CD4-positive, alpha-beta T cell treated with Interleukin-4 for 4 hours (primary cell): ENCODE results near the gene NR1I3.
A peak's percentile ranks its signal among the peaks of the same experiment; 100 is the strongest.

ENCODE experiments used
- DNase-seq: peaks from one replicate; pipeline ENCODE4 v3.0.0-alpha.2; 2020

NR1I3 gene

DNA sequence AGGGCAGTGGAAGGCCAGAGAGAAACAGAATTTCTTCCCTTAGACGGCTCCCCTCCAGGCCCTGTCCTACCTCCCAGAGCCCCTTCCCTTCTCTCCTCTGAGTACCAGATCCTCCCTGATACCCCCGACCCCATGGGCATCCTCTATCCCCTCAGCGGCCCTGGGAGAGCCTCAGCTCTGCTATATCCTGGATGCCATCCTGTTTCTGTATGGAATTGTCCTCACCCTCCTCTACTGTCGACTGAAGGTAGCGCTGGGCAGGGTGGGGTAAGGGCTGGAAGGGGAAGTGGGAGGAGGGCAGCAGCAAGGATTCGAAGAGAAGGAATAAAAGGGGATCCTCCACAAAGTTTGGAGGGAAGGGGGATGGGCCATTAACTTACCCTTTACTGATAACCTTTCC is 20.2 kb downstream of the NR1I3 start:
- no peak for DNase-seq

DNA sequence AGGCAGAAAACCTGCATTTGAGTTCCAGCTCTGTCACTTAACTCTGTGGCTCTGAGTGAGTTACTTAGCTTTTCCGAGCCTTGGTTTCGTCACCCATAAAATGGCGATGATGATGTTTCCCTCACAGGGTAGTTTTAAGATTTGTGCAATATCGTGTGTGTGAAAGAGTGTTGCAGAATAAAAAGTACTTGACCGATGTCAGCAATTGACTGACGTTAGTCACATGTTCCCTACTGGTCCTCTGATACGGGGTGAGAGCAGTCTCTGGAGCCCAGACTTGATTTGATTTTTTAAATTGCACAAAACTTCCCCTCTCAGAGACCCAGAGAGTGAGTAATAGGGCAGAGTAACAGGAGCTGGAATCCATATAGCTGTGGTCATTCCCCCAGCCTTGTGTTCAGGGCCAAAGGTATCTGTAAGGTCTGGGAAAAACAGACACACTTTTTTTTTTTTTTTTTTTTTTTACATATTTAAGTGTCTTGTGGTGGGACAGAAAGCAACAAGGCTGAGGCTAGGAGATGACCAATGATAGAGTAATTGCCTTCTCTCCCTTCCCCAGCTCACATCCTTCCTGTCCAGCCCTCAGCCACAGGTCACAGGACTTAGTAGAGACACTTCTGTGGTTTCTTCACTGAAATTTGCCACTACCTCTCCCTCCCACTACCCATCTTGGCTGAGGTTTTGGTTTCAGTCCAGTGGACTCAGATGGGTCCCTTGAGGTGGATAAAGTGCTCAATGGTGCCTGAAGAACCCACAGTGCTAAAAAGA is 20.9 kb downstream of the NR1I3 start:
- no peak for DNase-seq

DNA sequence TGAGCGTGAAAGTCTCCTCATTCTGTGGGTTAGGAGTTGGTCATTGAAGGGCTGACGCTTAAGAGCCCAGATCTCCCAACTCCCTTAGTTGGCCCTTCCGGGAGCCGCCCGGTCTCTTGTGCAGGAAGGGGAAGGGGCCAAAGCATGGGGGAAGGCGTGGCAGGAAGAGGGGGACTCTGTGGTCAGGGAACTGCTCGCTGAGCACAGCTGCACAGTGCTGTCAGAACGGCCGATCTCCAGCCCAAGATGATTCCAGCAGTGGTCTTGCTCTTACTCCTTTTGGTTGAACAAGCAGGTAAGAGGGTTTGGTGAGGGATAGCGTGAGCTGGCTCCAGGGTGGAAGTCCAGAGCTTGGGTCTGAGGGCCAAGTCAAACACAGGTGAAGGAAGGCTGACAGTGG is 22.9 kb downstream of the NR1I3 start, which contains the start of gene FCER1G:
Gene FCER1G, plus strand, starts transcription at position 220 of the 400 bp plus-strand sequence. Its CDS starts 27 bp downstream, at position 247.
- DNase-seq = no peak

DNA sequence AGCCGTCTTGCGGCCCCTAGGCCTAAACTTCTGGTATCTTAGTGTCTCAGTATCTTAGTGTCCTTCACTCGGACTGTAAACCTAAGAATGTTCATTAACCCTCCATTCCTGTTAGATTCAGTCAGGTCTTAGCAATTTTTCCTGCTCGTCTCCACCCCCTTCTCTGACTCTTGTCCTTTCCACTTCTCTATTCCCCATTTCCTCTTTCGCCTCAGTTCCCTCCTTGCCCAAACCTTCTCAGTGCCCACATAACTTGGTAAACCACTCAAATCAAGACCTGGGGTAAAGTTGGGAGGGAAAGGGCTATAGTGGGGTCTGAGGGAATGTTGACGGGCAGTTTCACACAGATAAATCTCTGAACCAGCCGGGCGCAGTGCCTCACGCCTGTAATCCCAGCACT is 23.6 kb downstream of the NR1I3 start:
- DNase-seq = no peak

DNA sequence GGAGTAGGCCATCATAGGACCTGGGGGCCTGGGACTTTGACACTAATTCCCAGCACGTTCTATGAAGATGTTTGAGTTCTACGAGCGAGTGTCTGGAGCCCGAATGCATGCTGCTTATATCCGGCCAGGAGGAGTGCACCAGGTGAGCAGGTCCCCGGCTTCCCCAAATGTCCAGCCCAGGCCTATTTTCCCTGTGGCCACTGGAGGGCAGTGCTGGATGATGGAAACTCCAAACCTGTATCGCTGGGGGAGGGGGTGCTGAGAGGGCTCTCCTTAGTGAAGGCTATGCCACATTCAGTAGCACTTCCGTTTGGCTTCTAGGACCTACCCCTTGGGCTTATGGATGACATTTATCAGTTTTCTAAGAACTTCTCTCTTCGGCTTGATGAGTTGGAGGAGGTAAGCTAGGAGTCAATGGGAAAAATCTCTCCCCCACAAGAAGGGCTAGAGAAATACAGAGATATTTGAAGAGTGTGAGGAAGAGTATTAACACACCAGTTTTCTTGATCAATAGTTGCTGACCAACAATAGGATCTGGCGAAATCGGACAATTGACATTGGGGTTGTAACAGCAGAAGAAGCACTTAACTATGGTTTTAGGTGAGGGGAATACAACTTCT is 28.1 kb downstream of the NR1I3 start:
- DNase-seq = peak; percentile 65

DNA sequence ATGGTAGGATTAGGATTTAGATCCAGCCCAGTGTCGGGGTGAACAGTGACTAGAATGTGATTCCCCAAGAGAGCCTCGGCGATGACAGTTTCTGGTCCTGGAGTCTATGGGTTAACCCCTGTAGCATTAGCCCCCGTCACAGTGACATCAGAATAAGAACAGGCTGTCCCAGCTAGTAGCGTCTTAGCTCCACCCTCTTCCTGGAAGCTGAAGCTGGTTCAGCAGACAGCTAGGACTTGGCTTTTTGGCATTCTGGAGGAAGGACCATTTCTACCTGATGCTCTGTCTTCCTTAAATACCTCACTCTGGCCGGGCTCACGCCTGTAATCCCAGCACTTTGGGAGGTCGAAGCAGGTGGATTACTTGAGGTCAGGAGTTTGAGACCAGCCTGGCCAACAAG is 30.8 kb downstream of the NR1I3 start:
- no peak for DNase-seq

DNA sequence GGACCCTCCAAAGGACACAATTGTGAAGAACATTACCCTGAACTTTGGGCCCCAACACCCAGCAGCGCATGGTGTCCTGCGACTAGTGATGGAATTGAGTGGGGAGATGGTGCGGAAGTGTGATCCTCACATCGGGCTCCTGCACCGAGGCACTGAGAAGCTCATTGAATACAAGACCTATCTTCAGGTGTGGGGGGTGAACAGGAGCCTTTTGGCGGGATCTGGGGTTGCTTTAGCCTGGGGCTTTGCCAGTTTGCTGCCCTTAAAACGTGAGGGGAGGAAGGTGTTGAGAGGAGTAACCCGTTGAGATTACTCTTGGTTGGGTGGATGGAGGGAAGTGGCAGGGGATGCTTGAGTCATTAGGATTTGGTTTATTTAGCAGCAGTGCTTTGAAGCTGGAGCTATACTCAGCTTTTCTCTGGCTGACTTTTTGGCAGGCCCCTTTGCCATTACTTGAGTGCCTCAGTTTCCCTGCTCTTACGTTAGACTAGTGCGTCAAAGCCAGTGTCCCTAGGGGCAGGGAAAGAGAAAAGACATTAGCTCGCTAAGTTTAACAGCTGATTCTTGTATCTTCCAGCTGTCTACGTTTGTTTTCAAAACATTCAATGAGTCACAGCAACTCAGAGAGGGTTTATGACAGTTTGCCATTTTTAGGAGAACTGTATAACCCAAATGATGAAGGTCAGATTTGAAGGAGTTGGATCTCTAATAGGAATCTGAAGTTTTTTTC is 31.4 kb downstream of the NR1I3 start:
- no peak for DNase-seq

DNA sequence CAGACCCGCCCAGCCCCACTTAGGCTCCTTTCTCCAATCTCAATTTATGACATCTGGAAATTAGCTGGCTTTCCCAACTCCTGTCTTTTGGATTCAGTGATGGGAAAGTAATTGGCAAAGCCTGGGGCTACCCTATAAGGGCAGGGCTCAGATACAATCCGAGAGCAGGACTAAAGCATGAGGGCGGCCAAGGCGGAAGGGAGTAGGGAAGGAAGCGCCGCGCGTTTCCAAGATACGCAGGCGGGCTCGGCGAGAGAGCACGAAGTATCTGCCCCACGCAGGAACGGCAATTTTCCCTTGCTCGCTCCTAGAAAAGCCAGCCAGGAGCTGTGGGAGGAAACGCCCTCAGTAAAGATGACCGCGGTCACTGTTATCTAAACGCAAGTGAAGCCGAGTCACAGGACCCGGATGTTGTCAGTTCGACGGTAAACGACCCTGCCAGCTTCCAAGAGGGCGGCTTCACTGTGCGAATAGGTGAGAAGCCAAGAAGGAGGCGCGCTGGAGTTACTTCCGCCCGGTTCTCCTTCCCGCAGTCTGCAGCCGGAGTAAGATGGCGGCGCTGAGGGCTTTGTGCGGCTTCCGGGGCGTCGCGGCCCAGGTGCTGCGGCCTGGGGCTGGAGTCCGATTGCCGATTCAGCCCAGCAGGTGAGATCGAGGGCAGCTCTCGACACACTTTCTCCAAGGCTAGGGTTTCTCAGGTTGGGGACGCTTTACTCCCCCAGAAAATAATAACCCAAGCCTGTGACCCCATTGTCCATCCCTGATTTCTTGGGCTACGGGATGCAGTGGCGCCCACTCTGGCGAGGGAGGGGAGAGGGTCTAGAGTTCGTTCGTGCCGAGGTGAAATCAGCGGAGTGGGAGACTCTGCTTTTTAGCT is 35.9 kb downstream of the NR1I3 start, which contains the start of gene NDUFS2:
Gene NDUFS2, plus strand, starts transcription at position 532 of the 877 bp plus-strand sequence. Its CDS starts 19 bp downstream, at position 551.
- DNase-seq = peak; percentile 98

DNA sequence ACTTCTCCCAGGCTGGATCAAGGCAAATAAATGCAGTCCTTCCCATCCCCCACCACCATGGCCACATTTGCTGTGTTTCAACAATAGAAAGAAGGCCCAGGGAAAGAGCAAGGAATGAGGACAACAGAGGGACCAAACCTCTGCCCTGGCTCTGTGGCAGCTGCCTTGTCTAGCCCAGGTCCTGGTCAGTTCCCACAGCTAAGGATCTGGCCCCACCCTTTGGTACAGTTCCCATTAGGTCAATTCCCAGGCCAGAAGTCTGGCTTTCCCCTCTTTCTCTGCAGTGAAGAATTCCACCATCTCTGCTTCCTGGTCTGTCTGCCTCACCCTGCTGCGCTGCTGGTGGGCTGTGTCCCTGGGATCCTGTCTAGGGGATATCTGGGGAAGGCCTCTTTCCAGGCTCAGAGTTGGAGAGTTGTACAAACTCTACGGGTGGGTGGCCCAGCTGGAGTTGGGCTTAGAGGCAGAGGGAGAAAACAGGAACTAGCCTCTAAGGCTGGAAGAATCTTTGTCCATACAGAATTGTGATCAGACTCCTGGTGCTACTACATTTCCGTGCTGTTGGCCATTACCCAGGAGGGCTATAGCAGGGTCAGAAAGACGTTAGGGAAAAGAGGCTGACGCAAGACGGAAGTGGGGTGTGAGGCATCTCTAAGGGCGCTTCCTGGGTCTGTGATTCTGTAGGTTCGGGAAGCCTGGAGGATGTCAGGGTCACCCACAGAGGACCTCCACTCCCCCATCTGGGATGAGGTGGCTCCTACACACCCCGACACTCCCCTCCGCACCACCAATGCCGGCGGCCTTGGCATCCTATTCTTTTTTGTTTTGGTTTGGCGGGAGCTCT is 36.8 kb downstream of the NR1I3 start:
- DNase-seq = no peak

DNA sequence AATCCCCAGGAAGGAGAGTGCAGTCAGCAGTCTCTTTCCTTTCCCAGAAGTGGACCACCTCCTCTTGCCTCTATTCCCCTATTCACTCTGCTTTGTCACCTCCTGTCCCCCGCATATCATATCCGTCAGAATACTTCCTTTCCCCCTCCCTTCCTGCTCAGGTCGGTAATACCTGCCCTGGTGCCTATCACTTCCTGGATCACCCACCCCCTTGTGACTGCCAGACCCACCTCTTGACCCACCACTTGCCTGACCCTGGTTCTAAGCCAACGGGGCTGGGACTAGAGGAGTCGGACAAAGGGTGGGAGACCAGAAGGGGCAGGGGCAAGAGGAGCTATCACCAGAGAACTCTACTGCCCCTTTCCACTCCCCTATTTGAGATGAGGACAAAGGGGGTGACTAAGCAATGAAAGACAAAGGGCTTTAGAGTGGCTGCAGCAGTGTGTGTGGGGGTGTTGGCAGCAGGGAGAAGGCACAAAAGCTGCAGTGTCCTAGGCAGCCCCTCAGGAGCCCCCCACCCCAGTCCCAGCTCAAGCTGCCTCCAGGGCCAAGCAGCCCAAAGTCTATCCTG is 37.5 kb downstream of the NR1I3 start:
- DNase-seq = no peak

DNA sequence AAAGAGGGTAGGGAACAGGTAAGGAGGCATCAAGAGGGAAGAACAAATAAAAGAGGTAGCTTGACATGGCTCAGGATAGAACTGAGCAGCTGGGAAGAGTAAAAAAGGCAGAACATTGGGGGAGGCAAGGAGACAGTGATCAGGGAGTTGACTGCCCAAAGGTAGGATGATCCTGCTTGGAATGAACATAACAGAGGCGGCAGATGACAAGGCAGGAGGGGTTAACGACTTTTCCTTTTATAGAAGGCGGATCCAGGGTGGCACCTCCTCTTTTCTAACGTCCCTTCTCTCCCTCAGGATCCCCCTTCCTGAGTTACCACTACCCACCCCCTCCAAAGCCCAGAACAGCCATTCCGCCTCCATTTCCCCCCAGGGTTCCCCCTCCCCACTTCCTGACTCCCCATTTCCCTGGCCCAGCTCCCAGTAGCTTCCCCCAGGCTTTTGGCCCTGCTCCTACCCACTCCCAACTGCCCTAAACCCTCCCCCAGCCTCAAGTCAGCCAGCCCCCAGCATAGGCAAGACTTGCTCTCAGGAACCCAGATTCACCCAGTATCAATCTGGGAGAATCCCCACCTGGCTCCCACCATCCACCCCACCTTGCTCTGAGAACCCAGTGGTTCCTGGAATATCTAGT is 38.4 kb downstream of the NR1I3 start:
- no peak for DNase-seq

DNA sequence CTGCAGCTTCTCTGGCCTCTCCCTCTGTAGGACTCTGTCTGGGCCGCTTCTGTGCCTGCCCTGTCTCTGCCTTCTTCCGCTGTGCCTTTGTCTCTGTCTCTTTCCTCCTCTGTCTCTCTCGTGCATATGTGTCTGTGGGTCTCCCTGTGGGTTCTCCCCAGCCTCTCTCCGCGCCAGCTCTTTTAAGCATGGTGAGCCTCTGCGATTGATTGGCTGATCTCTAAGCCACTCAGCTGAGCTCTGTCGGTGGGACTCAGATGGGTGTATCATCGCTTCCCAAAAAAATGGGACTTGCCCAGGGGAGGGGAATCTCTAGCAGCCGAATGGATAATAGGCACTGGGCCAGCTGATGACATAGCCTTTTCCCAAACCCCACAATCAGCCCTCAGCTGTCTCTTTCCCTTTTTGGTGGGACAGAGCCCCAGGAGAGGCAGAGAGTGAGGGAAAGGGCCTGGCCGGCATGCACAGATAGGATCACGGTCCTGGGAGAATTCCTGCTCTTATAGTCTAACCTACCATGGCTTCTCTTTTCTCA is 39.0 kb downstream of the NR1I3 start, which contains the start of gene ADAMTS4:
Gene ADAMTS4, minus strand, starts transcription at position 158 of the 535 bp plus-strand sequence. CDS start 427 bp downstream, outside the sequence.
- DNase-seq = no peak

DNA sequence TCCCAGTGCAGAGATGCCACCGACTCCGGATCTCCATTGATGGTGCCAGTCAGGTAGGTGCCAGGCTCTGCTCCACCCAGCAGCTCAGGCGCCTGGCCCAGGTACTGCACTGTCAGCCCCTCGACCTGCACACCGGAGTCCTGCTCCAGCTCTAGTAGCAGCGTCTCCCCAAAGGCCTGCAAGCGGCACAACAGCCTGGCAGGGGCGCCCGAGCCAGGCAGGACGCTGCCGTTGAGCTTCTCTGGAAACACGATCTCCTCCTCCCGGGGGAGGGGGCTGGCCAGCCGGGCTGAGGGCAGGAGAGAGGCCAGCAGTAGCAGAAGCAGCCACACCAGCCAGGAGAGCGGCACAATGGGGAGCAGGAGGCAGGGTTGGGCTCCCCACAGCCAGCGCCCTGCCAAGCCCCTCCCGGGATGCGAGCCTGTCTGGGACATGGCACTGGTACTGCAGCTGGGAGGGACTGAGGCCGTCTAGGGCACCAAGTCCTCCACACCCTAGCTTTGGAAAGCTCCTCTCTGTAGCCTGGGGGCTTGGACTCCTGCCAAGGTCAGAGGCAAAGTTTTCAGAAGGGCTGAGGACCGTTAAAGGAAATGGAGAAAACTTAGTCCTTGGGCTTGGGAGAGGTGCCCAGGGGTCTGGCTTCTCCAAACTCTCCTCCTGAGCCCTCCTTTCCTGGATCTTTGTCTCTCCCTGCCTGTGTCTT is 39.7 kb downstream of the NR1I3 start:
- no peak for DNase-seq

DNA sequence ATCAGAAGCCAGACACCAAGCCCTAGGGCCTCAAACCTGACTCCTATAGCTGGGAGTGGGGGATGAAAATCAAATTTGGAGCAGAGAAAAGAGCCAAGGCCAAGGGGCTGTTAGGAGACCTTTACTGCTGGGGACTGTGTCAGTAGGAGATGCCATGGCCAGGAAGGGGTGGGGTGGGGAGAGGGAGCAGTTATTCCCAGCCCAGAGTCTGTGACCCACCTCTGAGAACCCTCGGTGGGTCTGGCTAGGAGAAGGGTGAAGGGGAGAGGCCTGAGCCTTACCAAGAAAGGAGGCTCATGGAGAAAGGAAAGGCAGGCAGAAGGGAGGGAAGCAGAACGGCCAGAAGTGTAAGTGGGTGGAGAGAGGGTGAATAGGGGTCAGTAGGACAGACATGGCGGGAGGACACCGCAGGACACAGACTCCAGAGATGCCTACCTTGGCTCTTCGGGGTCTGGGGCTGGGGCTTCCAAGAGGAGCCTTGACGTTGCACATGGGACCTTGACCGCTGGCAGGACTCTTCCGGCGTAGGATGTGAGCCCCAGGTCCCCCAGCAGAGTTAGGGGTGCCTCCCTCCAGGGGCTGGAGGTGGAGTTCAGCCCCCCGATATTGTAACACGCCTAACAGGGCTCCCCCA is 40.3 kb downstream of the NR1I3 start:
- no peak for DNase-seq

DNA sequence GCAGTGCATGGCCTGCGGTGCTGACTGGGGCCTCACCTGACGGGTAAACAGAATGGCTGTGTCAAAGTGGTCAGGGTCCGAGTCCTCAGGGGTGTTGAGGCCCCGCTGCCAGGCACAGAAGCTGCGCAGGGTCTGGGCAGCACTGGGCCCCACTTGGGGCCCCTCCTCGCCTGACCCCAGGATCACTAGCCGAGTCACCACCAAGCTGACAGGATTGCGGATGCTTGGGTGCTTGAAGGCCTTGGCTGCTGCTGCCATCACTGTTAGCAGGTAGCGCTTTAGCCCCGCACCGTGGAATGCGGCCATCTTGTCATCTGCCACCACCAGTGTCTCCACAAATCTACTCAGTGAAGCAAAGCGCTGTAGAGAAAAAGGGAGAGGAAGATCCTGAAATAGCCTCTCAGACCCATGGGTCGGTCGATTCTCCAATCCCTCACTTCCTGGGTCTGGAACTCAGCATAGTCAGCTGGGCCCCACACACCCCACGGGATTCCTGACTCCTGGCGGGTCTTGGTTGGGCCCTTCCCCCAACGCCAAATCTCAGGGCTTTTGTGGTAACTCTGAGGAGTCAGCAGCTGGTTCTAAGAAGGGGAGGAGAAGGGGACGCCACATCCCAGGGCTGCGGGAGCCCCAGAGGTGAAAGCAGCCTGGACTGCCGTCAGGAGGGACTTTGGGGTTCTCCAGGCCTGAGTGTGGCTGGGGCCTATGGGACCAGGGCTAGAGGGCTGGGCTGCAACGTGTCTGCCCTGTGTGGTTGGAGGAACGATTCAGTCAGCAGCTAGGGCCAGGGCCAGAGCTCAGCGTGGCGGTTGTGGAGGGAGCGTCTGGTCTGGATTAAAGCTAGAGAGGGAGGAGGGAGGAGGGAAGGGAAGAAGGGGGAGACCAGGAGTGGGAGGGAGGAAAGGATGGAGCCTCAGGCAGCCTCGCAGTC is 41.2 kb downstream of the NR1I3 start:
- DNase-seq = no peak

DNA sequence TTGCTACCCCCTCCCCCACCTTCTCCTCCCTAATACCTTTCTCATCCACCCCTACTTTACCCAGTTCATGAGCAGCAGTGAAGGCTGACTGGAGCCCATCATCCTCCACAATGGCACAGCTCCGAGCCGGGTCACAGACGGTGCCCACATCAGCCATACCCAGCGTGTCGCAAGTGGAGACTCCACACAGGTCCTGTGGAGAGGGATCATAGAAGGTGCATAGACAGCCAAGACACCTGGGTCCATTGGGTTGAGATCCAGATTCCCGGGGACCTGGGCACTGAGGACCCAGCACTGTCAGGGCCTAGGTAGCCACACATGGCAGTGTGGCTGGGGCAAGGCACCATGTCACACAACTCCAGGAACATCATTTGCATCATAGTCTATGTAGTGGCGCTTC is 41.9 kb downstream of the NR1I3 start:
- no peak for DNase-seq

DNA sequence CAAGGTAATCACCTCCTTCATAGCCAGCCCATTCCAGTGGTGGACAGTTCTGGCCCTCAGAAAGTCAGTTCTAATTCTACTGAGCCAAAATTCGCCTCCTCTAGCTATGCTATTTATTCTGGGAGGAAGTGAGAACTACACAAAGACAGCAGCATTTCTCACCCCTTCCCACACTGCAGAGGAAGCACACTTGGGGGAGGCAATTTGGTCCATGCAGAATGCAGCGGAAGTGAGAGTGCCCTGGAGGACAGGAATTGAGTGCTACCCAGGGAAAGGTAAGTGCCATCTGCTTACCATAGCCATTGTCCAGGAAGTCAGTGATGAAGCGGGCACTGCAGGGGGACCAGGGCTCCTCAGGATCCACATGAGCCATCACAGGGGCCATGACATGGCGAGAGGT is 42.8 kb downstream of the NR1I3 start:
- no peak for DNase-seq
